Liver (tissue), 9 donors: Measurements from ENCODE around the gene TMEM82. TPM values are rescaled to one million over a fixed set of nuclear protein-coding genes. Genes with fewer than 3 reads are reported as not detected.
"Not testable (repeated sequence)": the region's sequence is repeated elsewhere in the genome, so short reads cannot be mapped to it uniquely, and the experiment has no call there.

Source experiments
- DNase-seq: peaks from one replicate; pipeline ENCODE4 v3.0.0-alpha.2; 2017; ENCODE audit warnings: low spot score
- H3K27ac ChIP-seq, 2 donors: one replicate each; pipeline ENCODE4 v1.7.0; 2013; ENCODE audit warnings: inconsistent platforms in 2 of 2, low read length in 2 of 2, control low read depth in 1 of 2, low read depth in 1 of 2, mild to moderate bottlenecking in 1 of 2
- H3K27me3 ChIP-seq, 4 donors: one replicate each; pipeline versions ENCODE4 v1.6.1 to v1.7.0; 2013; ENCODE audit warnings: low read length in 3 of 4, inconsistent platforms in 1 of 4, mild to moderate bottlenecking in 1 of 4, moderate library complexity in 1 of 4; ENCODE audit not compliant: control insufficient read depth in 4 of 4, insufficient read depth in 4 of 4
- H3K36me3 ChIP-seq, 4 donors: one replicate each; pipeline versions ENCODE4 v1.6.1 to v1.7.0; 2013; ENCODE audit warnings: low read length in 3 of 4, mild to moderate bottlenecking in 3 of 4, low read depth in 1 of 4, moderate library complexity in 1 of 4; ENCODE audit not compliant: control insufficient read depth in 4 of 4, insufficient read depth in 3 of 4
- H3K4me1 ChIP-seq, 4 donors: one replicate each; pipeline versions ENCODE4 v1.6.1 to v1.7.0; 2013; ENCODE audit warnings: low read length in 3 of 4, mild to moderate bottlenecking in 3 of 4, moderate library complexity in 1 of 4; ENCODE audit not compliant: control insufficient read depth in 4 of 4, insufficient read depth in 4 of 4
- H3K4me3 ChIP-seq, 3 donors: one replicate each; pipeline versions ENCODE4 v1.6.1 to v1.7.0; 2013; ENCODE audit warnings: low read length in 3 of 3, control low read depth in 1 of 3, low read depth in 1 of 3, mild to moderate bottlenecking in 1 of 3
- H3K9ac ChIP-seq, 2 donors: one replicate each; pipeline ENCODE4 v1.7.0; 2013; ENCODE audit warnings: low read length in 2 of 2, mild to moderate bottlenecking in 2 of 2, moderate library complexity in 2 of 2, control low read depth in 1 of 2, low read depth in 1 of 2
- H3K9me3 ChIP-seq, 4 donors: one replicate each; pipeline versions ENCODE4 v1.6.1 to v1.7.0; 2013; ENCODE audit warnings: low read length in 3 of 4; ENCODE audit not compliant: control insufficient read depth in 4 of 4
- FOXA1 ChIP-seq: IDR thresholded peaks from 2 replicates; pipeline ENCODE4 v1.6.1; 2016; ENCODE audit warnings: antibody characterized with exemption
- FOXA2 ChIP-seq: IDR thresholded peaks from 2 replicates; pipeline ENCODE4 v1.6.1; 2016; ENCODE audit warnings: antibody characterized with exemption
- GABPA ChIP-seq, 2 donors: IDR thresholded peaks in 1 of 2; conservative IDR thresholded peaks in 1 of 2; 2 replicates each; pipeline ENCODE4 v1.6.1; 2016; ENCODE audit warnings: antibody characterized with exemption in 2 of 2, mild to moderate bottlenecking in 1 of 2, moderate library complexity in 1 of 2
- HNF4A ChIP-seq, 2 donors: conservative IDR thresholded peaks; 2 replicates each; pipeline ENCODE4 v1.6.1; 2016; ENCODE audit warnings: antibody characterized with exemption in 2 of 2, mild to moderate bottlenecking in 2 of 2
- HNF4G ChIP-seq: IDR thresholded peaks from 2 replicates; pipeline ENCODE4 v1.6.1; 2016; ENCODE audit warnings: antibody characterized with exemption
- JUND ChIP-seq, 2 donors: IDR thresholded peaks; 2 replicates each; pipeline ENCODE4 v1.6.1; 2016; ENCODE audit warnings: antibody characterized with exemption in 2 of 2
- NR2F2 ChIP-seq: IDR thresholded peaks from 2 replicates; pipeline ENCODE4 v1.6.1; 2016; ENCODE audit warnings: antibody characterized with exemption
- RXRA ChIP-seq, 2 donors: IDR thresholded peaks; 2 replicates each; pipeline ENCODE4 v1.6.1; 2017 to 2018; ENCODE audit warnings: antibody characterized with exemption in 2 of 2, mild to moderate bottlenecking in 1 of 2
- TAF1 ChIP-seq: conservative IDR thresholded peaks from 2 replicates; pipeline ENCODE4 v1.6.1; 2016; ENCODE audit warnings: antibody characterized with exemption, mild to moderate bottlenecking
- WGBS: extraction: QIAGEN DNeasy Blood & Tissue Kit; methylation state at CpG from one replicate; pipeline ENCODE4 v1.1.7; 2013; 5-methylcytosine and 5-hydroxymethylcytosine counted together
- polyA plus RNA-seq, 2 donors: library from polyadenylated mRNA; stranded (reverse) in 1 of 2; unstranded in 1 of 2; fragments of 200-250 nt in 1 of 2; fragments of >200 nt in 1 of 2; fragmentation: Nextera tagmentation in 1 of 2; extraction: Ambion mirVana in 1 of 2; gene quantifications; one replicate each; pipeline versions ENCODE4 v1.2.1 to v1.2.3, GENCODE V29; 2013 to 2015
- total RNA-seq, 2 donors: library from RNA; depleted of rRNA; stranded (reverse); fragments of >200 nt; gene quantifications; one replicate each; pipeline ENCODE4 v1.2.3, GENCODE V29; 2014
- TF ChIP-seq, protein P1 (sequence below): IDR thresholded peaks from 2 replicates; pipeline ENCODE4 v1.6.1; 2016; ENCODE audit warnings: antibody characterized with exemption
- TF ChIP-seq, protein P2 (sequence below): fragments of 150-350 bp; IDR thresholded peaks from 2 replicates; pipeline ENCODE4 v1.5.1; 2017; ENCODE audit warnings: improper control_type of control experiment, low read depth, low read length; ENCODE audit not compliant: missing input control
- donor health status: healthy.
- donor health status: healthy.
- donor health status: healthy.
- donor health status: healthy.
- donor health status: healthy.

The TMEM82 gene
- total and polyA plus RNA-seq, 4 donors, result 5.6 to 26.3 (median 13.4) TPM

GRCh38 chr1:15698201-15698600 lies 44.1 kb upstream of the TMEM82 start:
- TF ChIP-seq, protein P1, sequence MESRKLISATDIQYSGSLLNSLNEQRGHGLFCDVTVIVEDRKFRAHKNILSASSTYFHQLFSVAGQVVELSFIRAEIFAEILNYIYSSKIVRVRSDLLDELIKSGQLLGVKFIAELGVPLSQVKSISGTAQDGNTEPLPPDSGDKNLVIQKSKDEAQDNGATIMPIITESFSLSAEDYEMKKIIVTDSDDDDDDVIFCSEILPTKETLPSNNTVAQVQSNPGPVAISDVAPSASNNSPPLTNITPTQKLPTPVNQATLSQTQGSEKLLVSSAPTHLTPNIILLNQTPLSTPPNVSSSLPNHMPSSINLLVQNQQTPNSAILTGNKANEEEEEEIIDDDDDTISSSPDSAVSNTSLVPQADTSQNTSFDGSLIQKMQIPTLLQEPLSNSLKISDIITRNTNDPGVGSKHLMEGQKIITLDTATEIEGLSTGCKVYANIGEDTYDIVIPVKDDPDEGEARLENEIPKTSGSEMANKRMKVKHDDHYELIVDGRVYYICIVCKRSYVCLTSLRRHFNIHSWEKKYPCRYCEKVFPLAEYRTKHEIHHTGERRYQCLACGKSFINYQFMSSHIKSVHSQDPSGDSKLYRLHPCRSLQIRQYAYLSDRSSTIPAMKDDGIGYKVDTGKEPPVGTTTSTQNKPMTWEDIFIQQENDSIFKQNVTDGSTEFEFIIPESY, result no peak
- no peak for TF ChIP-seq TAF1
- no peak for TF ChIP-seq FOXA1
- no peak for TF ChIP-seq NR2F2
- TF ChIP-seq, protein P2, sequence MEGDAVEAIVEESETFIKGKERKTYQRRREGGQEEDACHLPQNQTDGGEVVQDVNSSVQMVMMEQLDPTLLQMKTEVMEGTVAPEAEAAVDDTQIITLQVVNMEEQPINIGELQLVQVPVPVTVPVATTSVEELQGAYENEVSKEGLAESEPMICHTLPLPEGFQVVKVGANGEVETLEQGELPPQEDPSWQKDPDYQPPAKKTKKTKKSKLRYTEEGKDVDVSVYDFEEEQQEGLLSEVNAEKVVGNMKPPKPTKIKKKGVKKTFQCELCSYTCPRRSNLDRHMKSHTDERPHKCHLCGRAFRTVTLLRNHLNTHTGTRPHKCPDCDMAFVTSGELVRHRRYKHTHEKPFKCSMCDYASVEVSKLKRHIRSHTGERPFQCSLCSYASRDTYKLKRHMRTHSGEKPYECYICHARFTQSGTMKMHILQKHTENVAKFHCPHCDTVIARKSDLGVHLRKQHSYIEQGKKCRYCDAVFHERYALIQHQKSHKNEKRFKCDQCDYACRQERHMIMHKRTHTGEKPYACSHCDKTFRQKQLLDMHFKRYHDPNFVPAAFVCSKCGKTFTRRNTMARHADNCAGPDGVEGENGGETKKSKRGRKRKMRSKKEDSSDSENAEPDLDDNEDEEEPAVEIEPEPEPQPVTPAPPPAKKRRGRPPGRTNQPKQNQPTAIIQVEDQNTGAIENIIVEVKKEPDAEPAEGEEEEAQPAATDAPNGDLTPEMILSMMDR, result no peak
- no peak for TF ChIP-seq JUND (IDR thresholded peaks at IDR 0.05)
- no peak for TF ChIP-seq RXRA (IDR thresholded peaks at IDR 0.05)
- no peak for TF ChIP-seq GABPA (IDR thresholded peaks at IDR 0.05 in 1 of 2, conservative IDR thresholded peaks at IDR 0.05 in 1 of 2)
- TF ChIP-seq FOXA2, result no peak
- no peak overlapping the region for H3K27ac ChIP-seq
- WGBS, result 98% methylated on average over 2 of the region's 2 CpGs

DNA sequence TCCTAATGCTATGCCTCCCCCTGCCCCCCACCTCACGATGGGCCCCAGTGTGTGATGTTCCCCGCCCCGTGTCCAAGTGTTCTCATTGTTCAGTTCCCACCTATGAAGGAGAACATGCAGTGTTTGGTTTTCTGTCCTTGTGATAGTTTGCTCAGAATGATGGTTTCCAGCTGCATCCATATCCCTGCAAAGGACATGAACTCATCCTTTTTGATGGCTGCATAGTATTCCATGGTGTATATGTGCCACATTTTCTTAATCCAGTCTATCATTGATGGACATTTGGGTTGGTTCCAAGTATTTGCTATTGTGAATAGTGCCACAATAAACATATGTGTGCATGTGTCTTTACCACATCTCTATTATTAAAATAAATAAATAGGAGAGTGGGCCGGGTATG lies 43.0 kb upstream of the TMEM82 start:
- DNase-seq, H3K27me3 ChIP-seq, H3K9ac ChIP-seq, H3K27ac ChIP-seq, H3K4me3 ChIP-seq, H3K9me3 ChIP-seq, H3K36me3 ChIP-seq: not testable (repeated sequence)
- peaks cover 0 to 12% (median 0%) of the 10 kb centered on the region in 4 donors for H3K4me1 ChIP-seq
- WGBS, result 96% methylated on average over 4 of the region's 4 CpGs

More at GRCh38 chr1:15698201-15698600, 44.1 kb upstream of the TMEM82 start:
- Histone ChIP-seq H3K4me1 (peaks cover 0 to 7% (median 0%) of the 10 kb centered on the region in 4 donors), H3K27me3 (no peaks in the 10 kb centered on the region), H3K4me3 (no peak overlapping the region), H3K36me3 (peaks cover 0 to 1% (median 0%) of the 10 kb centered on the region in 4 donors), H3K9ac (no peak overlapping the region), H3K9me3 (no peaks in the 10 kb centered on the region)
- no peak for DNase-seq

DNA sequence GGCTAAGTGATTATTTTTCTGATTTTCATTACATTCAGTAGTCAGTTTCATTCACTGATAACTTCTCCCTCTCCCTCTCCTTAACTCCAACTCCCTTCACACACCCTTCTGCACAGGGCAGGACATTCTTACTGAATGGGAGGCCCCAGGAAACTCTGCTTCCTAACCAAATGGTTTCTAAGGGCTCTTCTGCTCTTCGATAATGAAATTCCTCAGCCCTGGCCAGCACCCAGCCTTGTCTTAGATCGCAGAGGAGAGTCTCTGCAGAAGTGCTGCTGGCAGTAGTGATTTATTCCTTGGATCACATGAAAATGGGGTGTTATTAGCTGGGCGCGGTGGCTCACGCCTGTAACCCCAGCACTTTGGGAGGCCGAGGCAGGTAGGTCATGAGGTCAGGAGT lies 41.8 kb upstream of the TMEM82 start:
- WGBS, result 83% methylated on average over 6 of the region's 6 CpGs
- Histone ChIP-seq H3K9ac (no peak overlapping the region), H3K27me3 (no peaks in the 10 kb centered on the region), H3K36me3 (peaks cover 0 to 1% (median 0%) of the 10 kb centered on the region in 4 donors), H3K4me3 (no peak overlapping the region), H3K4me1 (peaks cover 0 to 12% (median 0%) of the 10 kb centered on the region in 4 donors), H3K27ac (no peak overlapping the region), H3K9me3 (no peaks in the 10 kb centered on the region)
- DNase-seq, result no peak
- TF ChIP-seq, protein P1, result no peak
- TF ChIP-seq HNF4G, result no peak
- no peak for TF ChIP-seq RXRA (IDR thresholded peaks at IDR 0.05)
- TF ChIP-seq, protein P2, result no peak
- no peak for TF ChIP-seq HNF4A (conservative IDR thresholded peaks at IDR 0.05)
